HG03558 (cell line): ENCODE measurements around the gene MLEC.

ENCODE experiments used
- ATAC-seq: cut with Tn5 transposase; IDR thresholded peaks from one replicate; pipeline ENCODE4 v1.9.1; 2021; ENCODE audit warnings: moderate number of reproducible peaks; ENCODE audit not compliant: unreplicated experiment; ENCODE audit errors: extremely low read depth

The MLEC gene

DNA sequence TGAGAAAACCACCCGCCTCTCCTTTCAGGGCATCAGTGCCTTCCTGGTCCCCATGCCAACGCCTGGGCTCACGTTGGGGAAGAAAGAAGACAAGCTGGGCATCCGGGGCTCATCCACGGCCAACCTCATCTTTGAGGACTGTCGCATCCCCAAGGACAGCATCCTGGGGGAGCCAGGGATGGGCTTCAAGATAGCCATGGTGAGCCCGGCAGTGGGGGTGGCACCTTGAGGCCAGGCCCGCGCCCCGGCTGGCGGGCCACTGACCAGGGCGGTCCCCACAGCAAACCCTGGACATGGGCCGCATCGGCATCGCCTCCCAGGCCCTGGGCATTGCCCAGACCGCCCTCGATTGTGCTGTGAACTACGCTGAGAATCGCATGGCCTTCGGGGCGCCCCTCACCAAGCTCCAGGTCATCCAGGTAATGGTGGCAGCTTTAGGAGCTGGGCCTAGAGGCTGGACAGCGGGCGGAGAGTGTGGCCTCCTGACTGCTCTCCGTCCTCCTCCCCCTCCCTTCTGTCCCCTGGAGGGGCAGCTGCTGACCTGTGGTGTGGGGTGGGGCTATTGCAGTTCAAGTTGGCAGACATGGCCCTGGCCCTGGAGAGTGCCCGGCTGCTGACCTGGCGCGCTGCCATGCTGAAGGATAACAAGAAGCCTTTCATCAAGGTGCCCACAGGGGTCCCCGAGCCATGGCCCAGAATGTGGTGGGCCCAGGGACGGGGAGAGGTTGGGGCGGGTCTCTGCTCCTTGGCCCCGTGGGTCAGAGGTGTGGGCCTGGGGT lies 51.5 kb downstream of the MLEC start:
- ATAC-seq = no peak

GRCh38 chr12:120739031-120739762 lies 52.2 kb downstream of the MLEC start:
- no peak for ATAC-seq

- ATAC-seq = no peak
Measured at GRCh38 chr12:120739821-120740613, 53.1 kb downstream of the MLEC start.

DNA sequence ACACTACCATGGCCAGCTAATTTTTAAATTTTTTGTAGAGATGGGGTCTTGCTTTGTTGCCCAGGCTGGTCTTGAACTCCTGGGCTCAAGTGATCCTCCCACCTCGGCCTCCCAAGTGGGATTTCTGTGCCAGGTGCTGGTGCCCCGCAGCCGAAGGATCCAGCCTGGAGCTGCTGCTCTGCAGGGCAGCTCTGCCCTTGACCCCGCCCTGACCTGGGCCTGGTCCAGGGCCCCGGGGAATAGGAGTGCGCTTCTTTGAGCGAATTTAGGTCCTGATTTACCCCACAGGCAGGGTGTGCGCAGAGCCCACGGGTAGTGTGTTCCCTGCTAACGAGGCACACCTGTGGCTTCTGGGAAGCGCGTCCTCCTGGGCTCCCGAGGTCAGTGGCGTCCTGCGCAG lies 53.9 kb downstream of the MLEC start:
- ATAC-seq = no peak

DNA sequence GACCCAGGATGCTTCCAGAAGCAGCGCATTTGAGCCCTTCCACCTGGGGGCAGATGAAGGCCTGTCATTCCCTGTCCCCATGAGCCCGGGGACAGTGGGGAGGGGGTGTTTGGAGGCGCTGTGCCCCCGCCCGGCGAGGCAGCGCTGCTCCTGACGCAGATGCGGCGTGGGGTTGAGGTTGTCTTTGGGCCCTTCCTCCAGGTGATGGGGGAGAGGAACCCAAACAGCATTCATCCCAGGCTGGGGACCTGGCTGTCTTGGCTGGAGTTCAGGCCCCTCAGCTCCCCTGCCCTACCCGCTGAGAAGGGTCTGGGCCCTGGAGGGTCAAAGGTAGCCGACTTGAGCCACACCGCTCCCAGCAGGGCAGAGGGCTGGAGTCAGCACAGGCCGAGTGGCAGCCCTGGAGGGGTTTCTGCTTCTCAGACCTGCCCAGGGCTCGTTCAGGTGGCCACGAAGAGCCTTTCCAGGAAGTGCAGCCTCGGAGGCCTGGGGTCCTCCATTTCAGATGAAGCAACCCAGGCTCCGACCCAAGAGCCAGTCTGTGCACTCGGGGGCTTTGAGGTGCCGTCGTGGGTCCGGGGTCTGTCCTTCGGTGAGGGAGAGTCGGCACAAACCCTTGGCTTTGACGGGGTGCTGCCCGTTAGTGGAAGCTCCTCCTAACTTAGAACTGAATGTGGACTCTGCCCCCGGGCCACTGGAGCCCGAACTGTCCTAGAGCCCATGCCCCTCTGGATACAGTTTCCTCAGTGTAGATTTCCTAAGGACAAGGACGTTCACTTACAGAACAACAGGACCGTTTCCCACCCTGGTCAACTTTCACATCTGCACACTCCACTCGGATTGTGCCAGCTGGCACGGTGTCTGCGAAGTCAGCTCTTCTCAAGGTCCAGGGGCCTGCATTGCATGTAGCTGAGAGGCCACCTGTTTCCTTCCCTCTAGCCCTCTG lies 54.8 kb downstream of the MLEC start:
- ATAC-seq = no peak

- no peak for ATAC-seq
Measured at GRCh38 chr12:120744922-120745493, 58.1 kb downstream of the MLEC start.

GRCh38 chr12:120748242-120748641 lies 61.3 kb downstream of the MLEC start:
- no peak for ATAC-seq

GRCh38 chr12:120749256-120749655 lies 62.3 kb downstream of the MLEC start:
- ATAC-seq = no peak

- ATAC-seq = no peak
Measured at GRCh38 chr12:120750806-120751205, 63.9 kb downstream of the MLEC start.

DNA sequence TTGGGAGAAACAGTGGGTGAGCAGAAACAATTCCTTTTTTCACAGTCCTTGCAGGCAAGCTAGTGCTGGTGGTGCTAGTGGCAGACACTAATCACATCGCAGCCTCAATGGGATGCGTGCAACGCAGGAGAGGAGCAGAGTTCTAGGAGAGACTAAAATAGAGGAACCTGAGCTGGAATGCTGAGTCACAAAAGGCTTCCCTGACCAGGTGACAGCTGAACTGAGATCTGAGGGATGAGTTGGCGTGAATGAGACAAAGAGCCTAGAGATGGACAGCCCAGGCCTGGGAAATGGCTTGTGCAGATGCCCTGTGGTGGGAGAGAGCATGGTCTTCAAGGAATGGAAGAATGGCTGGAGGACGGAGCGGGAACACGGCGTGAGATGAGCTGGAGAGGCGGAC lies 64.4 kb downstream of the MLEC start:
- ATAC-seq = no peak
